Measurements from ENCODE around the gene DMD. TPM values are rescaled to one million over a fixed set of nuclear protein-coding genes. Genes with fewer than 3 reads are reported as not detected.

DMD gene
- total and polyA plus RNA-seq, 2 of the 8 experiments (the other 6 are each of a cell fraction or from before 2014, with no cell fraction given) = 4.8 to 7.4 TPM

- no peak overlapping the region for H3K14ac ChIP-seq (ENCODE audit: insufficient read length)
- no peaks in the 10 kb centered on the region for H3K4me1 ChIP-seq (replicated peaks in 1 of 4; ENCODE audit: control insufficient read depth in 3 of 4, insufficient read depth in 4 of 4, low read length in 3 of 4)
- H2BK12ac ChIP-seq (ENCODE audit: low read depth, low read length) = no peak overlapping the region
- H2BK120ac ChIP-seq (replicated peaks; ENCODE audit: low read depth, low read length) = no peak overlapping the region
- no peak overlapping the region for H4K8ac ChIP-seq (ENCODE audit: extremely low read depth, insufficient read depth, low read length)
- H2BK15ac ChIP-seq (ENCODE audit: low read length) = no peak overlapping the region
- ChIA-PET POLR2A (ENCODE audit: partially characterized antibody) (no interaction called here), CTCF (ENCODE audit: partially characterized antibody) (no interaction called here)
- no peak overlapping the region for H3K9ac ChIP-seq (replicated peaks in 1 of 4; ENCODE audit: extremely low read depth in 1 of 4, low read depth in 3 of 4, low read length in 3 of 4)
- H2BK20ac ChIP-seq (ENCODE audit: low read length) = no peak overlapping the region
- H3K79me1 ChIP-seq (ENCODE audit: low read depth, low read length) = no peaks in the 10 kb centered on the region
- no peaks in the 10 kb centered on the region for H3K9me3 ChIP-seq (ENCODE audit: insufficient read depth in 2 of 2, low read depth in 1 of 2, low read length in 1 of 2)
- no peak overlapping the region for H3K56ac ChIP-seq (replicated peaks; ENCODE audit: insufficient read length, low read depth, low read length)
- no peak overlapping the region for H3K27ac ChIP-seq (ENCODE audit: low read depth, low read length)
- H3K23me2 ChIP-seq (ENCODE audit: low read depth, low read length) = no peaks in the 10 kb centered on the region
- FAIRE-seq (no peak), DNase-seq (ENCODE audit: low read depth in 1 of 2, low spot score in 2 of 2) (no peak)
- H2AFZ ChIP-seq (ENCODE audit: low read length) = no peak overlapping the region
- no peak overlapping the region for H4K91ac ChIP-seq (replicated peaks; ENCODE audit: insufficient read length, low read length)
- H2AK5ac ChIP-seq (ENCODE audit: low read depth, low read length) = no peak overlapping the region
- no peaks in the 10 kb centered on the region for H3K79me2 ChIP-seq (ENCODE audit: control insufficient read depth in 1 of 2, insufficient read depth in 2 of 2, low read length in 2 of 2)
- H3K4me2 ChIP-seq (ENCODE audit: insufficient read depth in 1 of 2, low read depth in 2 of 2, low read length in 2 of 2) = no peak overlapping the region
- WGBS, 2 experiments (ENCODE audit: extremely low coverage in 1 of 2, insufficient coverage in 1 of 2, insufficient read length in 1 of 2, insufficient replicate concordance in 2 of 2, low coverage in 1 of 2, low lambda C conversion rate in 2 of 2, missing lambda C conversion rate in 1 of 2) = 100% methylated on average over 1 of the region's 1 CpG; no CpG with 5 or more reads in 1 of the 2 experiments
- no peaks in the 10 kb centered on the region for H4K20me1 ChIP-seq (replicated peaks in 1 of 2; ENCODE audit: control insufficient read depth in 1 of 2, insufficient read depth in 2 of 2, low read length in 2 of 2)
- H3K23ac ChIP-seq (ENCODE audit: insufficient read length) = no peak overlapping the region
- H3K4ac ChIP-seq (replicated peaks; ENCODE audit: insufficient read length, low read depth, low read length) = no peak overlapping the region
- no peak overlapping the region for H3K18ac ChIP-seq (ENCODE audit: extremely low read depth, low read length)
- H3K4me3 ChIP-seq (ENCODE audit: extremely low read depth in 1 of 4, insufficient read depth in 2 of 4, low read depth in 3 of 4, low read length in 4 of 4) = no peak overlapping the region
- no peak overlapping the region for H2BK5ac ChIP-seq (ENCODE audit: low read depth, low read length)
- no peak overlapping the region for H4K5ac ChIP-seq (ENCODE audit: insufficient read length, low read depth, low read length)
- no peaks in the 10 kb centered on the region for H3K36me3 ChIP-seq (ENCODE audit: control insufficient read depth in 2 of 4, insufficient read depth in 4 of 4, low read length in 3 of 4)
- no peaks in the 10 kb centered on the region for H3K27me3 ChIP-seq (replicated peaks in 1 of 4; ENCODE audit: control insufficient read depth in 3 of 4, extremely low read depth in 1 of 4, insufficient read depth in 3 of 4, low read length in 3 of 4)
- TF ChIP-seq ASH2L (IDR thresholded peaks at IDR 0.05; ENCODE audit: low read length) (no peak), HDAC6 (IDR thresholded peaks at IDR 0.05; ENCODE audit: low read depth, low read length) (no peak), SAP30 (IDR thresholded peaks at IDR 0.05; ENCODE audit: insufficient read depth, insufficient replicate concordance, low read length) (no peak), CTCF (IDR thresholded peaks at IDR 0.05; ENCODE audit: control extremely low read depth in 1 of 3, insufficient read depth in 1 of 3, low read depth in 1 of 3, low read length in 3 of 3) (no peak), SIX5 (IDR thresholded peaks at IDR 0.05; ENCODE audit: low read depth, low read length) (no peak), SUZ12 (IDR thresholded peaks at IDR 0.05; ENCODE audit: low read length) (no peak), POLR2A (IDR thresholded peaks at IDR 0.05; ENCODE audit: control extremely low read depth in 1 of 2, low read depth in 2 of 2, low read length in 2 of 2) (no peak), E2F6 (IDR thresholded peaks at IDR 0.05) (no peak), SP1 (IDR thresholded peaks at IDR 0.05; ENCODE audit: low read depth, low read length) (no peak), EGR1 (IDR thresholded peaks at IDR 0.05; ENCODE audit: borderline replicate concordance, low read depth, low read length) (no peak), SIN3A (conservative IDR thresholded peaks at IDR 0.05 in 1 of 2, IDR thresholded peaks at IDR 0.05 in 1 of 2; ENCODE audit: low read depth in 1 of 2, low read length in 2 of 2) (no peak), KDM5A (IDR thresholded peaks at IDR 0.05; ENCODE audit: low read length) (no peak)
Measured at GRCh38 chrX:31185884-31186283, 2025.5 kb downstream of the DMD start.

Measured in H1 (cell line).